Measurements from ENCODE around the gene ABTB2. TPM values are rescaled to one million over a fixed set of nuclear protein-coding genes. Genes with fewer than 3 reads are reported as not detected.

Gene ABTB2
- total and polyA plus RNA-seq, 10 of the 15 experiments (the other 5 are each of a cell fraction or from before 2014, with no cell fraction given): 0.13 to 2.1 (median 0.72) TPM

- TF ChIP-seq, protein P1, sequence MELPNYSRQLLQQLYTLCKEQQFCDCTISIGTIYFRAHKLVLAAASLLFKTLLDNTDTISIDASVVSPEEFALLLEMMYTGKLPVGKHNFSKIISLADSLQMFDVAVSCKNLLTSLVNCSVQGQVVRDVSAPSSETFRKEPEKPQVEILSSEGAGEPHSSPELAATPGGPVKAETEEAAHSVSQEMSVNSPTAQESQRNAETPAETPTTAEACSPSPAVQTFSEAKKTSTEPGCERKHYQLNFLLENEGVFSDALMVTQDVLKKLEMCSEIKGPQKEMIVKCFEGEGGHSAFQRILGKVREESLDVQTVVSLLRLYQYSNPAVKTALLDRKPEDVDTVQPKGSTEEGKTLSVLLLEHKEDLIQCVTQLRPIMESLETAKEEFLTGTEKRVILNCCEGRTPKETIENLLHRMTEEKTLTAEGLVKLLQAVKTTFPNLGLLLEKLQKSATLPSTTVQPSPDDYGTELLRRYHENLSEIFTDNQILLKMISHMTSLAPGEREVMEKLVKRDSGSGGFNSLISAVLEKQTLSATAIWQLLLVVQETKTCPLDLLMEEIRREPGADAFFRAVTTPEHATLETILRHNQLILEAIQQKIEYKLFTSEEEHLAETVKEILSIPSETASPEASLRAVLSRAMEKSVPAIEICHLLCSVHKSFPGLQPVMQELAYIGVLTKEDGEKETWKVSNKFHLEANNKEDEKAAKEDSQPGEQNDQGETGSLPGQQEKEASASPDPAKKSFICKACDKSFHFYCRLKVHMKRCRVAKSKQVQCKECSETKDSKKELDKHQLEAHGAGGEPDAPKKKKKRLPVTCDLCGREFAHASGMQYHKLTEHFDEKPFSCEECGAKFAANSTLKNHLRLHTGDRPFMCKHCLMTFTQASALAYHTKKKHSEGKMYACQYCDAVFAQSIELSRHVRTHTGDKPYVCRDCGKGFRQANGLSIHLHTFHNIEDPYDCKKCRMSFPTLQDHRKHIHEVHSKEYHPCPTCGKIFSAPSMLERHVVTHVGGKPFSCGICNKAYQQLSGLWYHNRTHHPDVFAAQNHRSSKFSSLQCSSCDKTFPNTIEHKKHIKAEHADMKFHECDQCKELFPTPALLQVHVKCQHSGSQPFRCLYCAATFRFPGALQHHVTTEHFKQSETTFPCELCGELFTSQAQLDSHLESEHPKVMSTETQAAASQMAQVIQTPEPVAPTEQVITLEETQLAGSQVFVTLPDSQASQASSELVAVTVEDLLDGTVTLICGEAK (IDR thresholded peaks at IDR 0.05; ENCODE audit: borderline replicate concordance): no peak
- no peak for TF ChIP-seq KAT2A (conservative IDR thresholded peaks at IDR 0.05; ENCODE audit: control insufficient read depth, low read depth, low read length)
- no peak for TF ChIP-seq MYB (IDR thresholded peaks at IDR 0.05; ENCODE audit: borderline replicate concordance, low read depth, low read length)
These were observed 29.2 kb downstream of the ABTB2 start (continued) for GRCh38 chr11:34328632-34328910.

DNA sequence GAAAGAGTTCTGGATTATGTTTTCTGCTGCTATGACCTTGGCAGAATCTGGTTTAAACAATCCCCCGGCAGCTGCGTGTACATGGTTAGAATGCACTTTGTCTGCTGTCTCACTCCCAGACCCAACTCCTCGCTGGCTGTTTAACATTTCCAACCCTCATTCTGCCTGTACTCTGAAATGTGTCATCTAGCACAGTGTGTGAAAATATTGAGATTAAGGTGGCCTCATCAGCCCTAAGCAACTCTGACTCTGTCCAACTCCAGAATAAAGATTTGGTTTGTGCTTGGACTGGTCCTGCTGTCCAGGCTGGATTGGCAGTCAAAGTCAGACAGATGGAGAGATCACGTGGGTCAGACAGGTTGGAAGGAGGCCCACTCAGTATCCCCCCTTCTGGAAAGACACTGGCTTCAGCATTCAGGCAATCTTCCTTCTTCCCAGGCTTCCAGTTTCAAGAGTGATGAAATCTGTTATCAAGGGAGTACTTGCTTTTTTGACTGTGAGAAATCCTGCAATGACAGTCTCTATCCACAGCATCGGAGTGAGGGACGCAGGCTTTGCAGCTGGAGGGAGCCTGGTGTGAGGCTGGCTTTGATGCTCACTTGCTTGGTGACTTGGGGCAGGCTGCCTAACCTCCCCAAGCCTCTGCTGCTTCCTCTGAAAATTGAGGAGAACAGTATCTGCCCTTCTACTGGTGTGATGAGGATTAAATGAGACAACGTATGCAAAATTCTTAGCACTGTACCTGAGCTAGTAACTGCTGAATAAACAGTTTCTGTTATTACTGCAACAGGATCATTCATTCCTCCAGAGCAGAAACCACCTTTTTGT is 29.8 kb downstream of the ABTB2 start:
- SMC1A ChIA-PET (ENCODE audit: uncharacterized antibody, unreplicated experiment): interaction anchor here (0.6 kb wide), 1 partner anchor 580 kb away, joined by 3 read pairs; no protein-coding TSS in a partner anchor
- no peak for FAIRE-seq
- Histone ChIP-seq H3K4me2 (ENCODE audit: control insufficient read depth, insufficient read depth) (no peak overlapping the region), H3K79me2 (ENCODE audit: control insufficient read depth, insufficient read depth, low read length) (no peaks in the 10 kb centered on the region), H3K9me3 (replicated peaks; ENCODE audit: control insufficient read depth, insufficient read depth, low read length) (no peaks in the 10 kb centered on the region), H3K4me3 (no peak overlapping the region), H2AFZ (ENCODE audit: control insufficient read depth, low read depth, low read length) (no peak overlapping the region), H3K4me1 (ENCODE audit: control insufficient read depth, insufficient read depth, low read length) (no peaks in the 10 kb centered on the region), H3K27me3 (replicated peaks in 1 of 2; ENCODE audit: control insufficient read depth in 2 of 2, insufficient read depth in 2 of 2, low read length in 1 of 2) (no peaks in the 10 kb centered on the region), H4K20me1 (ENCODE audit: control insufficient read depth, insufficient read depth) (no peaks in the 10 kb centered on the region), H3K9ac (ENCODE audit: control insufficient read depth, insufficient read depth, low read length) (no peak overlapping the region), H3K27ac (ENCODE audit: control insufficient read depth, insufficient read depth) (no peak overlapping the region), H3K36me3 (ENCODE audit: control insufficient read depth in 2 of 2, insufficient read depth in 2 of 2, low read length in 1 of 2) (no peaks in the 10 kb centered on the region)
- in situ Hi-C loops (cut with MboI) (no loop called here), intact Hi-C loops (cut with micrococcal nuclease; ENCODE audit: unreplicated experiment) (no loop called here)
- POLR2A ChIA-PET: no interaction called here
- no peak for ATAC-seq
- RAD21 ChIA-PET (ENCODE audit: unreplicated experiment): no interaction called here
- 79% methylated on average over 7 of the region's 7 CpGs for WGBS (ENCODE audit: insufficient coverage, insufficient replicate concordance, low lambda C conversion rate, missing lambda C conversion rate)
- no peak for DNase-seq (ENCODE audit: low read depth, low spot score)
- CTCF ChIA-PET: no interaction called here
- BruUV-seq (replicated peaks): no TSS peak
- no peak for TF ChIP-seq ELK1 (IDR thresholded peaks at IDR 0.05; ENCODE audit: low read depth, low read length)
- TF ChIP-seq, protein P2, sequence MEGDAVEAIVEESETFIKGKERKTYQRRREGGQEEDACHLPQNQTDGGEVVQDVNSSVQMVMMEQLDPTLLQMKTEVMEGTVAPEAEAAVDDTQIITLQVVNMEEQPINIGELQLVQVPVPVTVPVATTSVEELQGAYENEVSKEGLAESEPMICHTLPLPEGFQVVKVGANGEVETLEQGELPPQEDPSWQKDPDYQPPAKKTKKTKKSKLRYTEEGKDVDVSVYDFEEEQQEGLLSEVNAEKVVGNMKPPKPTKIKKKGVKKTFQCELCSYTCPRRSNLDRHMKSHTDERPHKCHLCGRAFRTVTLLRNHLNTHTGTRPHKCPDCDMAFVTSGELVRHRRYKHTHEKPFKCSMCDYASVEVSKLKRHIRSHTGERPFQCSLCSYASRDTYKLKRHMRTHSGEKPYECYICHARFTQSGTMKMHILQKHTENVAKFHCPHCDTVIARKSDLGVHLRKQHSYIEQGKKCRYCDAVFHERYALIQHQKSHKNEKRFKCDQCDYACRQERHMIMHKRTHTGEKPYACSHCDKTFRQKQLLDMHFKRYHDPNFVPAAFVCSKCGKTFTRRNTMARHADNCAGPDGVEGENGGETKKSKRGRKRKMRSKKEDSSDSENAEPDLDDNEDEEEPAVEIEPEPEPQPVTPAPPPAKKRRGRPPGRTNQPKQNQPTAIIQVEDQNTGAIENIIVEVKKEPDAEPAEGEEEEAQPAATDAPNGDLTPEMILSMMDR (IDR thresholded peaks at IDR 0.05 in 2 of 3, conservative IDR thresholded peaks at IDR 0.05 in 1 of 3; ENCODE audit: control insufficient read depth in 2 of 3, extremely low read depth in 1 of 3, insufficient read depth in 1 of 3, low read depth in 3 of 3, low read length in 3 of 3): no peak
- TF ChIP-seq DPF2 (IDR thresholded peaks at IDR 0.05): no peak
- no peak for TF ChIP-seq ZZZ3 (IDR thresholded peaks at IDR 0.05; ENCODE audit: control insufficient read depth, insufficient read length, low read depth)
- TF ChIP-seq NFIC (IDR thresholded peaks at IDR 0.05; ENCODE audit: low read depth, low read length): no peak
- no peak for TF ChIP-seq GABPA (IDR thresholded peaks at IDR 0.05; ENCODE audit: low read depth)
- no peak for TF ChIP-seq ZNF274 (IDR thresholded peaks at IDR 0.05; ENCODE audit: insufficient read depth, insufficient read length)
- TF ChIP-seq RAD21 (IDR thresholded peaks at IDR 0.05; ENCODE audit: insufficient read depth, low read depth, low read length): no peak
- no peak for TF ChIP-seq ZSCAN29 (IDR thresholded peaks at IDR 0.05)
- TF ChIP-seq TBL1XR1 (IDR thresholded peaks at IDR 0.05; ENCODE audit: low read depth, low read length): no peak
- TF ChIP-seq PAX5 (IDR thresholded peaks at IDR 0.05; ENCODE audit: borderline replicate concordance, low read depth, low read length): no peak
- no peak for TF ChIP-seq EZH2 (IDR thresholded peaks at IDR 0.05; ENCODE audit: borderline replicate concordance, control insufficient read depth, low read depth, low read length)
- no peak for TF ChIP-seq IRF4 (IDR thresholded peaks at IDR 0.05; ENCODE audit: low read depth, low read length)
